Measurements from ENCODE around the gene C7orf57. TPM values are rescaled to one million over a fixed set of nuclear protein-coding genes. Genes with fewer than 3 reads are reported as not detected.
"Not testable (repeated sequence)": the region's sequence is repeated elsewhere in the genome, so short reads cannot be mapped to it uniquely, and the experiment has no call there.

Gene C7orf57
- total and polyA plus RNA-seq, 2 donors (not counting 3 experiments of a cell fraction or from before 2014, with no cell fraction given) = not detected

- ChIA-PET CTCF (interaction anchor here (0.6 to 3.1 kb wide), 17 partner anchors 9 to 723 kb away, joined by 3 to 58 read pairs (median 4); partner anchors contain the start of gene HUS1), POLR2A (no interaction called here)
- no peaks in the 10 kb centered on the region for H3K79me2 ChIP-seq (ENCODE audit: control insufficient read depth, insufficient read depth, low read length)
- dilution Hi-C loops (cut with MboI; ENCODE audit: extremely low pct_ligation_motif_present, low sequenced_read_pairs) (no loop called here), intact Hi-C loops (cut with micrococcal nuclease) (no loop called here)
- DNase-seq (ENCODE audit: low read depth, low spot score) = no peak
- no peak overlapping the region for H3K9ac ChIP-seq (replicated peaks; ENCODE audit: extremely low read depth, insufficient read depth, low read length)
- TF ChIP-seq, protein P1, sequence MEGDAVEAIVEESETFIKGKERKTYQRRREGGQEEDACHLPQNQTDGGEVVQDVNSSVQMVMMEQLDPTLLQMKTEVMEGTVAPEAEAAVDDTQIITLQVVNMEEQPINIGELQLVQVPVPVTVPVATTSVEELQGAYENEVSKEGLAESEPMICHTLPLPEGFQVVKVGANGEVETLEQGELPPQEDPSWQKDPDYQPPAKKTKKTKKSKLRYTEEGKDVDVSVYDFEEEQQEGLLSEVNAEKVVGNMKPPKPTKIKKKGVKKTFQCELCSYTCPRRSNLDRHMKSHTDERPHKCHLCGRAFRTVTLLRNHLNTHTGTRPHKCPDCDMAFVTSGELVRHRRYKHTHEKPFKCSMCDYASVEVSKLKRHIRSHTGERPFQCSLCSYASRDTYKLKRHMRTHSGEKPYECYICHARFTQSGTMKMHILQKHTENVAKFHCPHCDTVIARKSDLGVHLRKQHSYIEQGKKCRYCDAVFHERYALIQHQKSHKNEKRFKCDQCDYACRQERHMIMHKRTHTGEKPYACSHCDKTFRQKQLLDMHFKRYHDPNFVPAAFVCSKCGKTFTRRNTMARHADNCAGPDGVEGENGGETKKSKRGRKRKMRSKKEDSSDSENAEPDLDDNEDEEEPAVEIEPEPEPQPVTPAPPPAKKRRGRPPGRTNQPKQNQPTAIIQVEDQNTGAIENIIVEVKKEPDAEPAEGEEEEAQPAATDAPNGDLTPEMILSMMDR (IDR thresholded peaks at IDR 0.05; ENCODE audit: extremely low read depth in 1 of 2, insufficient read depth in 1 of 2, low read depth in 1 of 2, low read length in 2 of 2) = peak; percentile 44 to 51
- TF ChIP-seq FOS (IDR thresholded peaks at IDR 0.05; ENCODE audit: borderline replicate concordance, insufficient read depth, low read length) = no peak
- H3K27me3 ChIP-seq (ENCODE audit: control insufficient read depth in 2 of 2, insufficient read depth in 2 of 2, low read length in 2 of 2) = peaks cover 0 to under 1% of the 10 kb centered on the region in 2 experiments
- H3K27ac ChIP-seq (ENCODE audit: insufficient read depth, low read depth, low read length) = no peak overlapping the region
- BruUV-seq (replicated peaks) = no TSS peak
- H3K9me3 ChIP-seq (replicated peaks; ENCODE audit: control insufficient read depth, insufficient read depth, low read length) = no peaks in the 10 kb centered on the region
- peaks cover 7% of the 10 kb centered on the region for H3K4me1 ChIP-seq (ENCODE audit: control insufficient read depth, extremely low read depth, insufficient read depth, low read length)
- no peaks in the 10 kb centered on the region for H3K36me3 ChIP-seq (ENCODE audit: control insufficient read depth in 2 of 2, extremely low read depth in 1 of 2, insufficient read depth in 2 of 2, low read length in 2 of 2)
- no peak for FAIRE-seq
- no peaks in the 10 kb centered on the region for H3K9me1 ChIP-seq (replicated peaks; ENCODE audit: control insufficient read depth, extremely low read depth, insufficient read depth, low read length)
- H3K4me3 ChIP-seq (replicated peaks in 1 of 3; ENCODE audit: insufficient read depth in 1 of 3, low read depth in 1 of 3, low read length in 3 of 3) = no peak overlapping the region
- no peak overlapping the region for H3K4me2 ChIP-seq (ENCODE audit: insufficient read depth, low read length)
- no peaks in the 10 kb centered on the region for H4K20me1 ChIP-seq (replicated peaks; ENCODE audit: control insufficient read depth, extremely low read depth, insufficient read depth, low read length)
- H2AFZ ChIP-seq (ENCODE audit: low read depth, low read length) = no peak overlapping the region
Observed at GRCh38 chr7:47988496-47989386, 46.6 kb upstream of the C7orf57 start.

- H3K9ac ChIP-seq (replicated peaks; ENCODE audit: extremely low read depth, insufficient read depth, low read length); dilution Hi-C loops (cut with MboI; ENCODE audit: extremely low pct_ligation_motif_present, low sequenced_read_pairs); POLR2A ChIA-PET; BruUV-seq (replicated peaks); H3K9me3 ChIP-seq (replicated peaks; ENCODE audit: control insufficient read depth, insufficient read depth, low read length); H3K27me3 ChIP-seq (ENCODE audit: control insufficient read depth in 2 of 2, insufficient read depth in 2 of 2, low read length in 2 of 2); FAIRE-seq; H2AFZ ChIP-seq (ENCODE audit: low read depth, low read length); H3K9me1 ChIP-seq (replicated peaks; ENCODE audit: control insufficient read depth, extremely low read depth, insufficient read depth, low read length); H3K4me2 ChIP-seq (ENCODE audit: insufficient read depth, low read length); H3K4me1 ChIP-seq (ENCODE audit: control insufficient read depth, extremely low read depth, insufficient read depth, low read length); H4K20me1 ChIP-seq (replicated peaks; ENCODE audit: control insufficient read depth, extremely low read depth, insufficient read depth, low read length); H3K79me2 ChIP-seq (ENCODE audit: control insufficient read depth, insufficient read depth, low read length); DNase-seq (ENCODE audit: low read depth, low spot score); H3K4me3 ChIP-seq (replicated peaks in 1 of 3; ENCODE audit: insufficient read depth in 1 of 3, low read depth in 1 of 3, low read length in 3 of 3); H3K27ac ChIP-seq (ENCODE audit: insufficient read depth, low read depth, low read length); intact Hi-C loops (cut with micrococcal nuclease); H3K36me3 ChIP-seq (ENCODE audit: control insufficient read depth in 2 of 2, extremely low read depth in 1 of 2, insufficient read depth in 2 of 2, low read length in 2 of 2): not testable (repeated sequence)
- CTCF ChIA-PET = interaction anchor here (0.6 to 3.1 kb wide), 11 partner anchors 10 to 724 kb away, joined by 3 to 137 read pairs (median 4); partner anchors contain the start of gene HUS1
Observed at GRCh38 chr7:47989607-47990400, 45.5 kb upstream of the C7orf57 start.
